Measurements from ENCODE around the gene PODN.

Gene PODN

GRCh38 chr1:53128401-53128800 is 66.4 kb downstream of the PODN start:
- Histone ChIP-seq H3F3A (ENCODE audit: insufficient read depth, low read length) (no peaks in the 10 kb centered on the region), H3K9me2 (ENCODE audit: low read depth, low read length) (no peaks in the 10 kb centered on the region)

GRCh38 chr1:53129891-53130597 is 68.0 kb downstream of the PODN start:
- no peaks in the 10 kb centered on the region for H4K20me1 ChIP-seq (ENCODE audit: insufficient read depth, low read length)
- H3F3A ChIP-seq (ENCODE audit: insufficient read depth, low read length), result no peaks in the 10 kb centered on the region
- TF ChIP-seq, protein P1, sequence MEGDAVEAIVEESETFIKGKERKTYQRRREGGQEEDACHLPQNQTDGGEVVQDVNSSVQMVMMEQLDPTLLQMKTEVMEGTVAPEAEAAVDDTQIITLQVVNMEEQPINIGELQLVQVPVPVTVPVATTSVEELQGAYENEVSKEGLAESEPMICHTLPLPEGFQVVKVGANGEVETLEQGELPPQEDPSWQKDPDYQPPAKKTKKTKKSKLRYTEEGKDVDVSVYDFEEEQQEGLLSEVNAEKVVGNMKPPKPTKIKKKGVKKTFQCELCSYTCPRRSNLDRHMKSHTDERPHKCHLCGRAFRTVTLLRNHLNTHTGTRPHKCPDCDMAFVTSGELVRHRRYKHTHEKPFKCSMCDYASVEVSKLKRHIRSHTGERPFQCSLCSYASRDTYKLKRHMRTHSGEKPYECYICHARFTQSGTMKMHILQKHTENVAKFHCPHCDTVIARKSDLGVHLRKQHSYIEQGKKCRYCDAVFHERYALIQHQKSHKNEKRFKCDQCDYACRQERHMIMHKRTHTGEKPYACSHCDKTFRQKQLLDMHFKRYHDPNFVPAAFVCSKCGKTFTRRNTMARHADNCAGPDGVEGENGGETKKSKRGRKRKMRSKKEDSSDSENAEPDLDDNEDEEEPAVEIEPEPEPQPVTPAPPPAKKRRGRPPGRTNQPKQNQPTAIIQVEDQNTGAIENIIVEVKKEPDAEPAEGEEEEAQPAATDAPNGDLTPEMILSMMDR (IDR thresholded peaks at IDR 0.05; ENCODE audit: low read length), result no peak
- TF ChIP-seq EZH2 (IDR thresholded peaks at IDR 0.05; ENCODE audit: borderline replicate concordance, low read length), result no peak
- H3K4me1 ChIP-seq (ENCODE audit: insufficient read depth, low read length, severe bottlenecking), result no peaks in the 10 kb centered on the region
- no peaks in the 10 kb centered on the region for H3K36me3 ChIP-seq (ENCODE audit: insufficient read depth, low read length)
- no peak overlapping the region for H3K27ac ChIP-seq (ENCODE audit: low read depth, low read length, poor library complexity, severe bottlenecking)
- no peaks in the 10 kb centered on the region for H3K9me3 ChIP-seq (ENCODE audit: low read length)
- H3K27me3 ChIP-seq (ENCODE audit: insufficient read depth, low read length), result peaks cover 6% of the 10 kb centered on the region; the same call in 1 of the 2 replicates
- H3K9ac ChIP-seq (ENCODE audit: low read length), result no peak overlapping the region
- H2AFZ ChIP-seq (ENCODE audit: low read length), result no peak overlapping the region
- H3K79me2 ChIP-seq (ENCODE audit: insufficient read depth, low read length), result no peaks in the 10 kb centered on the region
- H3K4me2 ChIP-seq (ENCODE audit: low read length), result no peak overlapping the region
- no peak overlapping the region for H3K4me3 ChIP-seq (ENCODE audit: low read depth, low read length, poor library complexity, severe bottlenecking)
- H3K9me2 ChIP-seq (ENCODE audit: low read depth, low read length), result no peaks in the 10 kb centered on the region

More at GRCh38 chr1:53128401-53128800, 66.4 kb downstream of the PODN start:
- TF ChIP-seq, protein P1 (IDR thresholded peaks at IDR 0.05; ENCODE audit: low read length), result no peak
- TF ChIP-seq EZH2 (IDR thresholded peaks at IDR 0.05; ENCODE audit: borderline replicate concordance, low read length), result no peak
- no peaks in the 10 kb centered on the region for H3K9me3 ChIP-seq (ENCODE audit: low read length)
- no peak overlapping the region for H3K4me3 ChIP-seq (ENCODE audit: low read depth, low read length, poor library complexity, severe bottlenecking)
- H3K9ac ChIP-seq (ENCODE audit: low read length), result no peak overlapping the region
- no peaks in the 10 kb centered on the region for H3K36me3 ChIP-seq (ENCODE audit: insufficient read depth, low read length)
- no peak overlapping the region for H3K27ac ChIP-seq (ENCODE audit: low read depth, low read length, poor library complexity, severe bottlenecking)
- H2AFZ ChIP-seq (ENCODE audit: low read length), result no peak overlapping the region
- no peak overlapping the region for H3K4me2 ChIP-seq (ENCODE audit: low read length)
- no peaks in the 10 kb centered on the region for H3K79me2 ChIP-seq (ENCODE audit: insufficient read depth, low read length)
- H3K27me3 ChIP-seq (ENCODE audit: insufficient read depth, low read length), result peaks cover 6% of the 10 kb centered on the region; the same call in 1 of the 2 replicates
- H4K20me1 ChIP-seq (ENCODE audit: insufficient read depth, low read length), result no peaks in the 10 kb centered on the region
- H3K4me1 ChIP-seq (ENCODE audit: insufficient read depth, low read length, severe bottlenecking), result no peaks in the 10 kb centered on the region

DNA sequence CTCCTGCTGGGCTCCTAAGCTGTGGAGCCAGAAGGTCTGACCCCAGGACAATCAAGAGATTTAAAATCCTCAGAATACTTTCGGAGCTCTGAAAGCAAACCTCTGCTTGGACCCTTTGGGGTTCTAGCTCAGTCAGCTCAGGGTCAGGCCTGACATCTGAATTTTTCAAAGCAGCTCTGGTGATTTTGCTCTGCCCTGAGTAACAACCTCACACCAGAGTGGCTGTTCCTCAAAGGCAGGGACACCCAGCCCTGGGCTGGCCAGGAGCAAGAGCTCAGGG is 68.5 kb downstream of the PODN start:
- Histone ChIP-seq H2AFZ (ENCODE audit: low read length) (no peak overlapping the region), H3K9me3 (ENCODE audit: low read length) (no peaks in the 10 kb centered on the region), H3K9me2 (ENCODE audit: low read depth, low read length) (no peaks in the 10 kb centered on the region), H3K79me2 (ENCODE audit: insufficient read depth, low read length) (no peaks in the 10 kb centered on the region), H3K4me3 (ENCODE audit: low read depth, low read length, poor library complexity, severe bottlenecking) (no peak overlapping the region), H3K9ac (ENCODE audit: low read length) (no peak overlapping the region), H3K36me3 (ENCODE audit: insufficient read depth, low read length) (no peaks in the 10 kb centered on the region), H3F3A (ENCODE audit: insufficient read depth, low read length) (no peaks in the 10 kb centered on the region), H4K20me1 (ENCODE audit: insufficient read depth, low read length) (no peaks in the 10 kb centered on the region), H3K27ac (ENCODE audit: low read depth, low read length, poor library complexity, severe bottlenecking) (no peak overlapping the region), H3K4me2 (ENCODE audit: low read length) (no peak overlapping the region), H3K4me1 (ENCODE audit: insufficient read depth, low read length, severe bottlenecking) (no peaks in the 10 kb centered on the region), H3K27me3 (ENCODE audit: insufficient read depth, low read length) (peaks cover 6% of the 10 kb centered on the region; the same call in 1 of the 2 replicates)
- no peak for TF ChIP-seq EZH2 (IDR thresholded peaks at IDR 0.05; ENCODE audit: borderline replicate concordance, low read length)
- TF ChIP-seq, protein P1 (IDR thresholded peaks at IDR 0.05; ENCODE audit: low read length), result no peak

All from OCI-LY1 (cell line).